GM19395 (cell line): ENCODE results near the gene GLMP.
A peak's percentile ranks its signal among the peaks of the same experiment; 100 is the strongest.

Source experiments
- ATAC-seq: cut with Tn5 transposase; IDR thresholded peaks from one replicate; pipeline ENCODE4 v1.9.1; 2021; ENCODE audit warnings: mild to moderate bottlenecking, moderate library complexity; ENCODE audit not compliant: unreplicated experiment

The GLMP gene

GRCh38 chr1:156289857-156290256 is 5.6 kb downstream of the GLMP start:
- no peak for ATAC-seq

- ATAC-seq = no peak
Observed at GRCh38 chr1:156286061-156286460, 9.4 kb downstream of the GLMP start.

- ATAC-seq = no peak
Observed at GRCh38 chr1:156285437-156285836, 10.0 kb downstream of the GLMP start.

GRCh38 chr1:156284757-156285156 is 10.7 kb downstream of the GLMP start:
- no peak for ATAC-seq

GRCh38 chr1:156284112-156284511 is 11.4 kb downstream of the GLMP start, which contains the start of gene TMEM79:
Gene TMEM79, plus strand, starts transcription at chr1:156284325. Its CDS starts 902 bp downstream, at chr1:156285227.
- ATAC-seq = no peak

- ATAC-seq = no peak
Observed at GRCh38 chr1:156283521-156283920, 12.0 kb downstream of the GLMP start.

- ATAC-seq = peak; percentile 83
Observed at GRCh38 chr1:156282479-156283222, 12.8 kb downstream of the GLMP start, which contains the start of gene SMG5. Gene SMG5, minus strand, starts transcription at chr1:156282825. Its CDS starts 145 bp downstream, at chr1:156282680.

- ATAC-seq = peak; percentile 2
Observed at GRCh38 chr1:156281693-156282478, 13.6 kb downstream of the GLMP start.

GRCh38 chr1:156281281-156281680 is 14.2 kb downstream of the GLMP start:
- peak; percentile 48 for ATAC-seq

- ATAC-seq = no peak
Observed at GRCh38 chr1:156279837-156280236, 15.6 kb downstream of the GLMP start.

GRCh38 chr1:156276966-156277381 is 18.5 kb downstream of the GLMP start:
- no peak for ATAC-seq

GRCh38 chr1:156276532-156276931 is 18.9 kb downstream of the GLMP start:
- no peak for ATAC-seq

- no peak for ATAC-seq
Observed at GRCh38 chr1:156270314-156270713, 25.2 kb downstream of the GLMP start.

- ATAC-seq = no peak
Observed at GRCh38 chr1:156268336-156268735, 27.1 kb downstream of the GLMP start.

- ATAC-seq = no peak
Observed at GRCh38 chr1:156266051-156266450, 29.4 kb downstream of the GLMP start.

GRCh38 chr1:156263288-156263655 is 32.2 kb downstream of the GLMP start:
- ATAC-seq = no peak

GRCh38 chr1:156262461-156263287 is 32.8 kb downstream of the GLMP start:
- no peak for ATAC-seq

- no peak for ATAC-seq
Observed at GRCh38 chr1:156260896-156261295, 34.6 kb downstream of the GLMP start.

- ATAC-seq = no peak
Observed at GRCh38 chr1:156259805-156260204, 35.7 kb downstream of the GLMP start.

GRCh38 chr1:156258859-156259258 is 36.6 kb downstream of the GLMP start:
- no peak for ATAC-seq

- ATAC-seq = no peak
Observed at GRCh38 chr1:156257711-156258110, 37.8 kb downstream of the GLMP start.
